ENCODE results near the gene KRCC1. TPM values are rescaled to one million over a fixed set of nuclear protein-coding genes. Genes with fewer than 3 reads are reported as not detected.

Gene KRCC1
- total RNA-seq, 4 donors from 2014 or later, result 29.4 to 39.3 (median 32.2) TPM

DNA sequence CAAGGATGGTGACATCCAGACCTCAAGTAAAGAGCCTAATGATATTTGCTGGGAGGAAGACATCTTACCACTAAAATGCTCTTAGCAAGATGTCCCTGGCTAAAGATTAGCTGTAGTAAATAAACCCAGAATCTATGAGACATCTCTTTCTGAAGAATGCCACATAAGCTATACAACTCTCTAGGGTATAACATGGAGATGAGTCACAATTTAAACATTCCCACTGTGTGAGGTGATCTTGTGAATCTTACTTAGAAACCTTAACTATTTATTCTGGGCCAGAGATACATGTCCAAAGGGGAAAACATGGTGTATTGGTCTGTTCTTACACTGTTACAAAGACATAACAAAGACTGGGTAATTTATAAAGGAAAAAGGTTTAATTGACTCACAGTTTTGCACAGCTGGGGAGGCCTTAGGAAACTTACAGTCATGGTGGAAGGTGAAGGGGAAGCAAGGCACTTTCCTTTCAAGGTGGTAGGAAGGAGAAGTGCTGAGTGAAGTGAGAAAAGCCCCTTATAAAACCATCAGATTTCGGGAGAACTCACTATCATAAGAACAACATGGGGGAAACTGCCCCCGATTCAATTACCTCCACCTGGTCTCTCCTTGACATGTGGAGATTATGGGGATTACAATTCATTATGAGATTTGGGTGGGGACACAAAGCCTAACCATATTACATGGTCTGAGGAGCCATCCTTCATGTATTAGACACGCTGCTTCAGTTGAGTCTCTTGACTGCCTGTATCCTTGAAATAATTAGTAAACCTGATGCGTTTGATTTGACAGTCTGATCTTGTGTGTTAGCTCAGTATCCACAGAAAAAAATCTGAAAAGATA is 17.1 kb downstream of the KRCC1 start:
- WGBS, 2 donors, result 96 to 97% methylated on average over 4 of the region's 4 CpGs
- peaks cover 0 to 21% (median 4%) of the 10 kb centered on the region in 3 donors for H3K36me3 ChIP-seq
- H3K27me3 ChIP-seq, result no peaks in the 10 kb centered on the region

DNA sequence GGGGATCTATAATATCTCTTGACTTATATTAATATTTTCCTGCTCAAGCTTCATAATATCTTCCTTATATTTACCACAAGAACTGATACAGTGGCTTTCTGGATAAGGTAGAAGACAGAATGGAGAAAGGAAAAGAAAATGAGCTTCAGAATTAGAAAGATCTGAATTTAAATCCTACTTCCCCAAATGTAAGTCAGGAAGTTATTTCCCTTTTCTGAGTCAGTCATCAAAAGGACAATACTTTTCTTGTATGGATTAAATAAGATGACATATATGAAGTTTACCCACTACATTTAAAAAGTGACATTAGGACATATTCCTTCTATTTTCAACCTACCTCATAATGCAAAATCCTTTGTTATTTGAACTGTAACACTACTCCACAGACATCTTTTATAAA is 19.0 kb downstream of the KRCC1 start:
- H3K4me1 ChIP-seq, result peaks cover 0 to 18% (median 0%) of the 10 kb centered on the region in 4 donors
- TF ChIP-seq, protein P1, sequence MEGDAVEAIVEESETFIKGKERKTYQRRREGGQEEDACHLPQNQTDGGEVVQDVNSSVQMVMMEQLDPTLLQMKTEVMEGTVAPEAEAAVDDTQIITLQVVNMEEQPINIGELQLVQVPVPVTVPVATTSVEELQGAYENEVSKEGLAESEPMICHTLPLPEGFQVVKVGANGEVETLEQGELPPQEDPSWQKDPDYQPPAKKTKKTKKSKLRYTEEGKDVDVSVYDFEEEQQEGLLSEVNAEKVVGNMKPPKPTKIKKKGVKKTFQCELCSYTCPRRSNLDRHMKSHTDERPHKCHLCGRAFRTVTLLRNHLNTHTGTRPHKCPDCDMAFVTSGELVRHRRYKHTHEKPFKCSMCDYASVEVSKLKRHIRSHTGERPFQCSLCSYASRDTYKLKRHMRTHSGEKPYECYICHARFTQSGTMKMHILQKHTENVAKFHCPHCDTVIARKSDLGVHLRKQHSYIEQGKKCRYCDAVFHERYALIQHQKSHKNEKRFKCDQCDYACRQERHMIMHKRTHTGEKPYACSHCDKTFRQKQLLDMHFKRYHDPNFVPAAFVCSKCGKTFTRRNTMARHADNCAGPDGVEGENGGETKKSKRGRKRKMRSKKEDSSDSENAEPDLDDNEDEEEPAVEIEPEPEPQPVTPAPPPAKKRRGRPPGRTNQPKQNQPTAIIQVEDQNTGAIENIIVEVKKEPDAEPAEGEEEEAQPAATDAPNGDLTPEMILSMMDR (IDR thresholded peaks at IDR 0.05), result no peak
- H3K27ac ChIP-seq, result no peak overlapping the region
- peaks cover 0 to 40% (median 4%) of the 10 kb centered on the region in 3 donors for H3K36me3 ChIP-seq
- no peak for DNase-seq (ENCODE audit: low spot score in 2 of 2)
- H3K4me3 ChIP-seq, result no peak overlapping the region
- H3K9me3 ChIP-seq, result no peaks in the 10 kb centered on the region
- H3K27me3 ChIP-seq, result no peaks in the 10 kb centered on the region

More for the DNA sequence above, 17.1 kb downstream of the KRCC1 start:
- TF ChIP-seq, protein P1 (IDR thresholded peaks at IDR 0.05), result no peak
- TF ChIP-seq EP300 (IDR thresholded peaks at IDR 0.05) (no peak), POLR2A (IDR thresholded peaks at IDR 0.05) (no peak)
- H3K9me3 ChIP-seq, result no peaks in the 10 kb centered on the region
- H3K27ac ChIP-seq, result no peak overlapping the region
- H3K4me3 ChIP-seq, result no peak overlapping the region
- DNase-seq (ENCODE audit: low spot score in 2 of 2), result no peak
- peaks cover 0 to 32% (median 0%) of the 10 kb centered on the region in 4 donors for H3K4me1 ChIP-seq

DNA sequence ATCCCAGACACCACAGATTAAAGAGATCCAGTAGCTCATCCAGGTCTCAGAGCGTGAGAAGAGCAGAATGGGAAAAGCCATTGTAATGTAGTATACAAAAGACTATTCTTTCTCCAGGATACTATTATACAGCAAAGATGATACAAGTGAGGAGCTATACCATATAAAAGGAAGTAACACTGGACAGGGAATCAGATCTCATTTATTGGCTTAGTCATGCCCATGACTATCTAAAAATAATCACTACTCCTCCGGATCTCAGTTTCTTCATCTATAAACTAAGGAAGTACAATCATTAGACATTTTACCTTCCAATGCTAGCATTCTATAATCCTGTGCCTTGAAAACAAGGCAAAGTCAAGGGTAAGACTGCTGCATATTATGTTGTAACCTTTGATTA is 19.4 kb downstream of the KRCC1 start:
- 79 to 85% methylated on average over 2 of the region's 2 CpGs for WGBS, 2 donors
- Histone ChIP-seq H3K9me3 (no peaks in the 10 kb centered on the region), H3K4me1 (peaks cover 0 to 14% (median 0%) of the 10 kb centered on the region in 4 donors), H3K27me3 (no peaks in the 10 kb centered on the region), H3K36me3 (peaks cover 0 to 44% (median 4%) of the 10 kb centered on the region in 3 donors), H3K4me3 (no peak overlapping the region), H3K27ac (no peak overlapping the region)
- TF ChIP-seq POLR2A (IDR thresholded peaks at IDR 0.05), result no peak
- TF ChIP-seq, protein P1 (IDR thresholded peaks at IDR 0.05), result no peak
- no peak for TF ChIP-seq EP300 (IDR thresholded peaks at IDR 0.05)
- no peak for DNase-seq (ENCODE audit: low spot score in 2 of 2)

DNA sequence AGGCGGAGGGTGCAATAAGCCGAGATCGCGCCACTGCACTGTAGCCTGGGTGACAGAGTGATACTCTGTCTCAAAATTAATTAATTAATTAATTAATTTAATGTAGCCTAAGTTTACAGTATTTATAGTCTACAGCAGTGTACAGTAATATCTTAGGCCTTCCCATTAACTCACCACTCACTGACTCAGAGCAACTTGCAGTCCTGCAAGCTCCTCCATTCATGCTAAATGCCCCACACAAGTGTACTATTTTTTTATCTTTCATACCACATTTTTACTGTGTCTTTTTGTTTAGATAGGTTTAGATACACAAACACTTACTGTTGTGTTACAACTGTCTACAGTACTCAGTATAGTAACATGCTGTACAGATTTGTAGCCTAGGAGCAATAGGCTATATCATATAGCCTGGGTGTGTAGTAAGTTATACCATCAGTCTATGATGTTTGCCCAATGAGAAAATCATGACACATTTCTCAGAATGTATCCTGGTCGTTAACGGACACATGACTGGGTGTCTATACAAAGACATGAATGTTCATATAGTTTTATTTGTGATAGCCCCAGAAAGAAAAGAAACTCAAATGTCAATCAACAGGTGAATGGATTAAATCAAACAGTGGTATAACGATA is 23.4 kb downstream of the KRCC1 start:
- TF ChIP-seq POLR2A (IDR thresholded peaks at IDR 0.05), result no peak
- TF ChIP-seq, protein P1 (IDR thresholded peaks at IDR 0.05), result no peak
- no peak for TF ChIP-seq EP300 (IDR thresholded peaks at IDR 0.05)
- DNase-seq (ENCODE audit: low spot score in 2 of 2), result no peak
- Histone ChIP-seq H3K4me1 (peaks cover 0 to 8% (median 0%) of the 10 kb centered on the region in 4 donors), H3K9me3 (no peaks in the 10 kb centered on the region), H3K27me3 (no peaks in the 10 kb centered on the region), H3K36me3 (peaks cover 0 to 79% (median 4%) of the 10 kb centered on the region in 3 donors), H3K4me3 (no peak overlapping the region), H3K27ac (no peak overlapping the region)
- WGBS, 2 donors, result 93 to 97% methylated on average over 7 of the region's 7 CpGs

DNA sequence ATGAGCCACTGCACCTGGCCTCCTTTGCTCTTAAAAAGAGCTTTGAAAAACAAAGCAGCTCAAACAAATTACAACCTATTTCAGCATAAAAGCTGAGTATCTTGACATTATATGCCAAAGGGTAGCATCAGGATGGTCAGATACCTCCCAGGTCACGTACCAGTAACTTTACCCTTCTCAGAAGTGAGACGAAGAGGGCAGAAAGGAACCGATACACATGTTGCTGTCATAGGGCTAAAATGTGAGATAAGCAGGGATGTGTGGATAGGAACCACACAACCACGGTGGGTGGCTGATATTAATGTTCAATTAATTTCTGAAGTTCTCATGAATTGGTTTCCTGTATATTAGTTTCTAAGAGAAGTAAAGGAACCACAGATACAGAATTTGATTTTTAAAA is 26.7 kb downstream of the KRCC1 start:
- peaks cover 0 to 84% (median 0%) of the 10 kb centered on the region in 3 donors for H3K36me3 ChIP-seq

More for the DNA sequence above, 26.7 kb downstream of the KRCC1 start:
- Histone ChIP-seq H3K4me1 (no peaks in the 10 kb centered on the region), H3K4me3 (no peak overlapping the region), H3K27me3 (no peaks in the 10 kb centered on the region), H3K9me3 (no peaks in the 10 kb centered on the region), H3K27ac (no peak overlapping the region)
- DNase-seq (ENCODE audit: low spot score in 2 of 2), result no peak
- TF ChIP-seq POLR2A (IDR thresholded peaks at IDR 0.05) (no peak), EP300 (IDR thresholded peaks at IDR 0.05) (no peak)
- TF ChIP-seq, protein P1 (IDR thresholded peaks at IDR 0.05), result no peak
- WGBS, 2 donors, result 91 to 95% methylated on average over 4 of the region's 4 CpGs

Measured in tibial nerve (tissue), 4 donors.